ENCODE results near the gene SCN1A.

Gene SCN1A

GRCh38 chr2:166081852-166082251, 46.0 kb downstream of the SCN1A start:
- no peak overlapping the region for H3K27ac ChIP-seq
- TF ChIP-seq CTCF (conservative IDR thresholded peaks at IDR 0.05), result no peak
- TF ChIP-seq ZFX (IDR thresholded peaks at IDR 0.05), result no peak

- no peak overlapping the region for H3K27ac ChIP-seq
Measured at GRCh38 chr2:166081131-166081632, 46.6 kb downstream of the SCN1A start.

GRCh38 chr2:166074430-166074829, 53.4 kb downstream of the SCN1A start:
- TF ChIP-seq CTCF (conservative IDR thresholded peaks at IDR 0.05) (no peak), ZFX (IDR thresholded peaks at IDR 0.05) (no peak)
- no peak overlapping the region for H3K27ac ChIP-seq

More at GRCh38 chr2:166081131-166081632, 46.6 kb downstream of the SCN1A start:
- TF ChIP-seq CTCF (conservative IDR thresholded peaks at IDR 0.05), result no peak
- TF ChIP-seq ZFX (IDR thresholded peaks at IDR 0.05), result no peak

GRCh38 chr2:166074011-166074410, 53.8 kb downstream of the SCN1A start:
- no peak overlapping the region for H3K27ac ChIP-seq
- TF ChIP-seq ZFX (IDR thresholded peaks at IDR 0.05) (no peak), CTCF (conservative IDR thresholded peaks at IDR 0.05) (no peak)

- no peak for TF ChIP-seq ZFX (IDR thresholded peaks at IDR 0.05)
- TF ChIP-seq CTCF (conservative IDR thresholded peaks at IDR 0.05), result no peak
- no peak overlapping the region for H3K27ac ChIP-seq
Measured at GRCh38 chr2:166070231-166070630, 57.6 kb downstream of the SCN1A start.

- no peak for TF ChIP-seq CTCF (conservative IDR thresholded peaks at IDR 0.05)
- no peak for TF ChIP-seq ZFX (IDR thresholded peaks at IDR 0.05)
- H3K27ac ChIP-seq, result no peak overlapping the region
Measured at GRCh38 chr2:166068981-166069380, 58.8 kb downstream of the SCN1A start.

- no peak for TF ChIP-seq ZFX (IDR thresholded peaks at IDR 0.05)
- TF ChIP-seq CTCF (conservative IDR thresholded peaks at IDR 0.05), result no peak
- H3K27ac ChIP-seq, result no peak overlapping the region
Measured at GRCh38 chr2:166067229-166067628, 60.6 kb downstream of the SCN1A start.
